Left ventricle myocardium inferior (tissue), 1 donor: ENCODE measurements around the gene LRP1B. TPM values are rescaled to one million over a fixed set of nuclear protein-coding genes. Genes with fewer than 3 reads are reported as not detected.

Source experiments
- DNase-seq: peaks from one replicate; pipeline ENCODE4 v3.0.0-alpha.2; 2020
- H3K27ac ChIP-seq: fragments of 200-600 bp; replicated peaks from 2 replicates; pipeline ENCODE4 v1.8.0; 2021
- H3K27me3 ChIP-seq: fragments of 200-600 bp; 2 replicates; pipeline ENCODE4 v1.8.0; 2021; ENCODE audit warnings: low read depth
- H3K36me3 ChIP-seq: fragments of 200-600 bp; 2 replicates; pipeline ENCODE4 v1.8.0; 2021
- H3K4me1 ChIP-seq: fragments of 200-600 bp; 2 replicates; pipeline ENCODE4 v1.8.0; 2021
- H3K4me3 ChIP-seq: fragments of 200-600 bp; 2 replicates; pipeline ENCODE4 v1.8.0; 2021; ENCODE audit warnings: mild to moderate bottlenecking, moderate library complexity
- H3K9me3 ChIP-seq: fragments of 200-600 bp; replicated peaks from 2 replicates; pipeline ENCODE4 v1.8.0; 2021
- intact Hi-C: fragments of 100-400 bp; cut with micrococcal nuclease; formaldehyde crosslinking; loops from one replicate; pipeline ENCODE4 v1.11.0; 2022
- total RNA-seq: library from RNA; stranded (reverse); fragmentation: NEBNext Ultra II Directional; extraction: Animal tissue kit (Norgen Biotek cat#: 25700); gene quantifications from one replicate; pipeline ENCODE4 v1.2.1, GENCODE V29; 2021
- TF ChIP-seq, protein P1 (sequence below): fragments of 200-600 bp; IDR thresholded peaks from 2 replicates; pipeline ENCODE4 v1.8.0; 2021; ENCODE audit warnings: antibody characterized with exemption, mild to moderate bottlenecking, borderline replicate concordance
- donor health status: DM: no; HTN: yes; CAD: no; lungs with severe emphysema.

The LRP1B gene
- total RNA-seq, 1 donor from 2014 or later: 0.08 TPM

DNA sequence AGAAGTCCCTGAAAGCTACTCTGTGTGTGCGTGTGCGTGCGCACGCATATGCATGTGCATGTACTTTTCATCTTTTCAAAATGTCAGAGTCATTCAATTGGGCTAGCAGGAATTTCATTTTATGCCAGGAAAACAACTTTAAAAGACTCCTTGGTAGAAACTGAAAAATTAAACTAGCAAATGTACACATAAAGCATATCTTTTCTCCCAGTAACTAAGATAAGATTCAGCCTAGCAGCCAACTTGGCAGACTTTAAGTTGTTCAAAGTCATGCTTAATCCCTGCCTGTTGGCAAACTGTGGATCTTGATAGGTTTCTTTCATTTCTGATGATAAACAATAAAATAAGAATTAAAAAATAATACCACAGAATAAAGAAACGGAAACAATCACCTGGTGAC is 1129.1 kb downstream of the LRP1B start:
- Histone ChIP-seq H3K4me1 (no peaks in the 10 kb centered on the region), H3K4me3 (no peak overlapping the region), H3K27ac (no peak overlapping the region), H3K27me3 (no peaks in the 10 kb centered on the region), H3K9me3 (no peaks in the 10 kb centered on the region), H3K36me3 (no peaks in the 10 kb centered on the region)
- TF ChIP-seq, protein P1, sequence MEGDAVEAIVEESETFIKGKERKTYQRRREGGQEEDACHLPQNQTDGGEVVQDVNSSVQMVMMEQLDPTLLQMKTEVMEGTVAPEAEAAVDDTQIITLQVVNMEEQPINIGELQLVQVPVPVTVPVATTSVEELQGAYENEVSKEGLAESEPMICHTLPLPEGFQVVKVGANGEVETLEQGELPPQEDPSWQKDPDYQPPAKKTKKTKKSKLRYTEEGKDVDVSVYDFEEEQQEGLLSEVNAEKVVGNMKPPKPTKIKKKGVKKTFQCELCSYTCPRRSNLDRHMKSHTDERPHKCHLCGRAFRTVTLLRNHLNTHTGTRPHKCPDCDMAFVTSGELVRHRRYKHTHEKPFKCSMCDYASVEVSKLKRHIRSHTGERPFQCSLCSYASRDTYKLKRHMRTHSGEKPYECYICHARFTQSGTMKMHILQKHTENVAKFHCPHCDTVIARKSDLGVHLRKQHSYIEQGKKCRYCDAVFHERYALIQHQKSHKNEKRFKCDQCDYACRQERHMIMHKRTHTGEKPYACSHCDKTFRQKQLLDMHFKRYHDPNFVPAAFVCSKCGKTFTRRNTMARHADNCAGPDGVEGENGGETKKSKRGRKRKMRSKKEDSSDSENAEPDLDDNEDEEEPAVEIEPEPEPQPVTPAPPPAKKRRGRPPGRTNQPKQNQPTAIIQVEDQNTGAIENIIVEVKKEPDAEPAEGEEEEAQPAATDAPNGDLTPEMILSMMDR: no peak
- no peak for DNase-seq
- intact Hi-C loops: no loop called here

DNA sequence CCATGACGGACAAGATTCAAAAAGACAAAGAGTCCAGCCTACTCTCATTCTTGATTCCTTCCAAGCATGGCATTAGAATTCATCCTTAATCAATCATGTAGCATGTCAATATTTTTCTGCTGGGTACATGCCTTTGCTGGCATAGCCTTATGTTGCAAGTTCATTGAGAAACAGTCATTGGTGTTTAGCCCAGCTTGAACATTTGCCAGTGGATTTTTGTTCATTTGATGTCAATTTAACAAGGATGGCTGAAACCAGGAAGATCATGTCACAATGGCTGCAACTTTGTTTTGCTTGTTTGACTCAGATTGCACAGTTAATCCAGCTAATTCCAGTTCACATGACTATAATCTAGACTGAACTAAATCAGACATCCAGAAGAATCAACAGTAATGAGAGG is 1132.2 kb downstream of the LRP1B start:
- no peaks in the 10 kb centered on the region for H3K36me3 ChIP-seq
- H3K4me3 ChIP-seq: no peak overlapping the region
- no peak for DNase-seq
- intact Hi-C loops: no loop called here
- no peaks in the 10 kb centered on the region for H3K27me3 ChIP-seq
- no peak overlapping the region for H3K27ac ChIP-seq
- H3K9me3 ChIP-seq: no peaks in the 10 kb centered on the region
- no peaks in the 10 kb centered on the region for H3K4me1 ChIP-seq
- TF ChIP-seq, protein P1: no peak

DNA sequence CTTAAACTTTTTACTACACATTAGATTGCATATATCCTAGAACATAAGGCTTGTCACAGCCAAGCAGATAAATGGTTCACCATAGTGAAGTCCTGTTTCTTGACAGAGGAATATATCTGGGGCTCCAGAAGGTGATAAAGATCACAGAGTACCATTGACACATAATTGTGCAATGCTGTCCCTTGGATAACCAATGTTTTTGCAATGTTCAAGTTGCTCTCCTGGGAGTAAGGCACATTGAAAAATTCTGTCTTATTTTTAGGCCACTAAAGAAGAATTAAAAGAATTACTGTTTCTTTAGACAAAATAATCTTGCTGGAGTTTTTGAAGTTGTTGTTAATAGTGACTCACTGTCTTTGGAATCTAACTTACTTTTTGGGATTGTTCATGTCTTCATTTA is 1132.8 kb downstream of the LRP1B start:
- H3K36me3 ChIP-seq: no peaks in the 10 kb centered on the region
- no peak overlapping the region for H3K27ac ChIP-seq
- no peaks in the 10 kb centered on the region for H3K9me3 ChIP-seq
- intact Hi-C loops: no loop called here
- no peaks in the 10 kb centered on the region for H3K27me3 ChIP-seq
- no peak for DNase-seq
- no peak overlapping the region for H3K4me3 ChIP-seq
- TF ChIP-seq, protein P1: no peak
- no peaks in the 10 kb centered on the region for H3K4me1 ChIP-seq

DNA sequence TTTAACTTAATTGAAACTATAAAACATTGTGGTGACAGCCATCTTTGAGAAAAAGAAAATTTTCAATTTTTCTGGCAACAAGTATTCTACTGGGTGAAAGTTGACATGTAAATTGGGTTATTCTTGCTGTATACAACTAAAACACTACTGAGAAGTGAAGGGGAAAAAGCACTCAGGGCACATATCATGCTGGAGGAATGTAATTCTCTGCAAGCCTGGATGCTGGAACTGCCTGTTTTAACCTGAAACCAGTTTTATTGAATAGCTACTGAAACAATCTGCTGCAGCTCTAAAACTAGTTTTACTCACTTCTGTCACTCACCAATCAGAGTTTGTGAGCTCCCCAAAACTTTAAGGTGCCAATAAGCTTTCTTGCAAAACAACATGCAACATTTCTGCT is 1136.0 kb downstream of the LRP1B start:
- Histone ChIP-seq H3K27ac (no peak overlapping the region), H3K36me3 (no peaks in the 10 kb centered on the region), H3K4me1 (no peaks in the 10 kb centered on the region), H3K4me3 (no peak overlapping the region), H3K27me3 (no peaks in the 10 kb centered on the region), H3K9me3 (no peaks in the 10 kb centered on the region)
- intact Hi-C loops: no loop called here
- DNase-seq: no peak
- TF ChIP-seq, protein P1: no peak

DNA sequence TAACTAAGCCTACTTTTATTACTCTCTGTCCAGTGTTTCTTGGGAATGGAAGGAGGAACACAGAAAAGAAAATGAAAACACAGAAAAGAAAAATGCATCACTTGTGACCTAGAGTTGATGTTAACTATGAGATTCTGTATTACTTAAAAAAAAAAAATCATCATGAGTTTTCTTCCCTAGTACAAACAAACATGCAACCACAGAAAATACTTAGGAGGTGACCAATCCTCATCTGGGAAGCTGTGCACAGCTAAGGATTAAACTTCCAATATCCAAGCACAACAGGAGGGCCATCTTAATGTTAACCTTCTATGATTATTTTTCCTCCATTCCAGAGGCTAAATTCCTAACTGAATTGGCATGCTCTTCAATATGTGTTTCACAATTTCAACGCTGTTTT is 1140.4 kb downstream of the LRP1B start:
- H3K27me3 ChIP-seq: no peaks in the 10 kb centered on the region
- intact Hi-C loops: no loop called here
- no peak overlapping the region for H3K27ac ChIP-seq
- no peak overlapping the region for H3K4me3 ChIP-seq
- H3K36me3 ChIP-seq: no peaks in the 10 kb centered on the region
- H3K9me3 ChIP-seq: no peaks in the 10 kb centered on the region
- TF ChIP-seq, protein P1: no peak
- no peak for DNase-seq
- H3K4me1 ChIP-seq: no peaks in the 10 kb centered on the region

DNA sequence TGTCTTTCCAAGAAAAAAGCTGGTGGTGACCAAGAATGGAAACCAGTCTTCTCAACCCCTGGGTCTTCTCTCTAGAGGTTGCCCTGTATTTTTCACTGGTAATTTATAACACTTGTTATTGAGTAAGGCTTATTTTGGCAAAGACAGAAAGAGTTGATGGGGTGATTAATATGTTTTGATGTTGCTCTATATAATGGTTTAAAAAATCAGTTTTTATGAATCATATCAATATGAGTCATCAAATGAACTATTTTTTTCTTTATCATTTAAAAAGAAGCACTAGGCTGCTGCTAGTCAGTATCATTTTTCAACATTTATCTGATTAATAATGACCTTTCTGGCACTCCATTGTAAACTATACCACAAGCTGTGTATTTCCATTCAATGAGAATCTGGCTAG is 1142.2 kb downstream of the LRP1B start:
- TF ChIP-seq, protein P1: no peak
- intact Hi-C loops: no loop called here
- Histone ChIP-seq H3K4me1 (no peaks in the 10 kb centered on the region), H3K4me3 (no peak overlapping the region), H3K9me3 (no peaks in the 10 kb centered on the region), H3K36me3 (no peaks in the 10 kb centered on the region), H3K27me3 (no peaks in the 10 kb centered on the region), H3K27ac (no peak overlapping the region)
- no peak for DNase-seq
